Coronary artery (tissue), 2 donors: ENCODE data around the gene ZER1.

ENCODE experiments used
- DNase-seq: peaks from one replicate; pipeline ENCODE4 v3.0.0-alpha.2; 2017; ENCODE audit warnings: low spot score
- H3K27ac ChIP-seq, 2 donors: fragments of 200-600 bp; sonication (generic); one replicate each; pipeline ENCODE4 v1.5.1; 2016 to 2019
- H3K4me3 ChIP-seq: fragments of 200-600 bp; sonication (generic); 2 replicates; pipeline ENCODE4 v1.5.1; 2016; ENCODE audit warnings: mild to moderate bottlenecking, moderate library complexity
- CTCF ChIP-seq: fragments of 200-600 bp; sonication (generic); IDR thresholded peaks from one replicate; pipeline ENCODE4 v1.5.1; 2019; ENCODE audit warnings: antibody characterized with exemption

Gene ZER1

GRCh38 chr9:128706045-128706444 lies 65.7 kb downstream of the ZER1 start:
- no peak for DNase-seq
- TF ChIP-seq CTCF: no peak
- no peak overlapping the region for H3K4me3 ChIP-seq
- H3K27ac ChIP-seq: no peak overlapping the region

- DNase-seq: peak; percentile 65
- TF ChIP-seq CTCF: no peak
- H3K4me3 ChIP-seq: no peak overlapping the region
- peak overlapping the region in 1 of 2 donors; percentile 11 for H3K27ac ChIP-seq
These were observed 66.4 kb downstream of the ZER1 start for GRCh38 chr9:128705051-128705965.

- no peak for TF ChIP-seq CTCF
- DNase-seq: peak; percentile 61
- Histone ChIP-seq H3K4me3 (no peak overlapping the region), H3K27ac (peak overlapping the region in 1 of 2 donors; percentile 79)
These were observed 67.4 kb downstream of the ZER1 start for GRCh38 chr9:128704356-128704670.

GRCh38 chr9:128703616-128704355 lies 67.9 kb downstream of the ZER1 start:
- DNase-seq: peak; percentile 74
- TF ChIP-seq CTCF: no peak
- peak overlapping the region in 1 of 2 donors; percentile 79 for H3K27ac ChIP-seq
- H3K4me3 ChIP-seq: peak overlapping the region; percentile 91

GRCh38 chr9:128702949-128703615 lies 68.6 kb downstream of the ZER1 start:
- Histone ChIP-seq H3K27ac (peak overlapping the region; percentile 25 to 79), H3K4me3 (peak overlapping the region; percentile 91)
- DNase-seq: no peak
- TF ChIP-seq CTCF: no peak

GRCh38 chr9:128702445-128702948 lies 69.2 kb downstream of the ZER1 start, which contains the start of gene PKN3:
TSS of gene PKN3 (plus strand) at chr9:128702503. CDS start at chr9:128702916, 413 bp downstream.
- Histone ChIP-seq H3K4me3 (peak within 1 kb of the TSS; percentile 91), H3K27ac (peak within 1 kb of the TSS; percentile 25 to 79)
- TF ChIP-seq CTCF: peak; percentile 93
- peak; percentile 92 for DNase-seq
